Endothelial cell (in vitro differentiated cells): Measurements from ENCODE around the gene MCRIP1. TPM values are rescaled to one million over a fixed set of nuclear protein-coding genes. Genes with fewer than 3 reads are reported as not detected.

Experiments
- DNase-seq: peaks from one replicate; pipeline ENCODE4 v3.0.0; 2021; ENCODE audit warnings: low spot score
- H3K27ac Mint-ChIP-seq: one replicate; pipeline ENCODE4 v1.8.0; 2021; ENCODE audit warnings: mixed read lengths, inconsistent platforms; ENCODE audit not compliant: unreplicated experiment
- H3K27me3 Mint-ChIP-seq: one replicate; pipeline ENCODE4 v1.8.0; 2021; ENCODE audit warnings: mild to moderate bottlenecking, moderate library complexity, mixed read lengths, inconsistent platforms; ENCODE audit not compliant: unreplicated experiment
- H3K36me3 Mint-ChIP-seq: one replicate; pipeline ENCODE4 v1.8.0; 2021; ENCODE audit warnings: mild to moderate bottlenecking, low read depth, mixed read lengths, inconsistent platforms; ENCODE audit not compliant: unreplicated experiment
- H3K4me1 Mint-ChIP-seq: one replicate; pipeline ENCODE4 v1.8.0; 2021; ENCODE audit warnings: mild to moderate bottlenecking, mixed read lengths, inconsistent platforms; ENCODE audit not compliant: unreplicated experiment
- H3K4me3 Mint-ChIP-seq: one replicate; pipeline ENCODE4 v1.8.0; 2021; ENCODE audit warnings: mild to moderate bottlenecking, mixed read lengths, inconsistent platforms; ENCODE audit not compliant: unreplicated experiment
- H3K9me3 Mint-ChIP-seq: one replicate; pipeline ENCODE4 v1.8.0; 2021; ENCODE audit warnings: mixed read lengths, inconsistent platforms; ENCODE audit not compliant: unreplicated experiment
- CTCF ChIP-seq: fragments of 200-600 bp; sonication (generic); IDR thresholded peaks from one replicate; pipeline ENCODE4 v1.5.0; 2021; ENCODE audit warnings: antibody characterized with exemption; ENCODE audit not compliant: unreplicated experiment
- total RNA-seq: library from RNA; stranded (reverse); fragmentation: NEBNext Ultra II Directional; extraction: Animal tissue kit (Norgen Biotek cat#: 25700); gene quantifications from one replicate; pipeline ENCODE4 v1.2.1, GENCODE V29; 2021; ENCODE audit not compliant: unreplicated experiment

MCRIP1 gene
- total RNA-seq, 1 donor from 2014 or later = 190 TPM

GRCh38 chr17:81871387-81872230 is 38.5 kb upstream of the MCRIP1 start:
- TF ChIP-seq CTCF = no peak
- no peaks in the 10 kb centered on the region for H3K9me3 Mint-ChIP-seq
- H3K27ac Mint-ChIP-seq = peak overlapping the region; percentile 83
- peak overlapping the region; percentile 89 for H3K4me3 Mint-ChIP-seq
- peaks cover 3% of the 10 kb centered on the region for H3K36me3 Mint-ChIP-seq
- peaks cover 3% of the 10 kb centered on the region for H3K4me1 Mint-ChIP-seq
- peak; percentile 91 for DNase-seq
- H3K27me3 Mint-ChIP-seq = peaks cover 17% of the 10 kb centered on the region

GRCh38 chr17:81870981-81871386 is 37.9 kb upstream of the MCRIP1 start, which contains the start of gene ARHGDIA:
Gene ARHGDIA (minus strand): TSS chr17:81871337. CDS start chr17:81869930, 1,407 bp downstream.
- peak within 1 kb of the TSS; percentile 84 for H3K27ac Mint-ChIP-seq
- H3K4me3 Mint-ChIP-seq = peak within 1 kb of the TSS; percentile 93
- TF ChIP-seq CTCF = no peak
- peaks cover 17% of the 10 kb centered on the region for H3K27me3 Mint-ChIP-seq
- no peaks in the 10 kb centered on the region for H3K9me3 Mint-ChIP-seq
- peaks cover 3% of the 10 kb centered on the region for H3K36me3 Mint-ChIP-seq
- no peak for DNase-seq
- H3K4me1 Mint-ChIP-seq = peaks cover 3% of the 10 kb centered on the region

GRCh38 chr17:81870131-81870980 is 37.3 kb upstream of the MCRIP1 start:
- Mint-ChIP-seq H3K4me1 (peaks cover 3% of the 10 kb centered on the region), H3K4me3 (peak overlapping the region; percentile 93), H3K27me3 (peaks cover 21% of the 10 kb centered on the region), H3K27ac (peak overlapping the region; percentile 84), H3K9me3 (no peaks in the 10 kb centered on the region), H3K36me3 (peaks cover 3% of the 10 kb centered on the region)
- no peak for TF ChIP-seq CTCF
- DNase-seq = no peak

GRCh38 chr17:81869221-81870130 is 36.4 kb upstream of the MCRIP1 start:
- H3K36me3 Mint-ChIP-seq = peaks cover 3% of the 10 kb centered on the region
- peak overlapping the region; percentile 36 for H3K27ac Mint-ChIP-seq
- H3K4me1 Mint-ChIP-seq = peaks cover 3% of the 10 kb centered on the region
- peak; percentile 98 for TF ChIP-seq CTCF
- no peaks in the 10 kb centered on the region for H3K9me3 Mint-ChIP-seq
- peak; percentile 71 for DNase-seq
- H3K4me3 Mint-ChIP-seq = peak overlapping the region; percentile 93
- peaks cover 25% of the 10 kb centered on the region for H3K27me3 Mint-ChIP-seq
